D721Med (cell line): ENCODE results near the gene LPGAT1.
"Not testable (repeated sequence)": the region's sequence is repeated elsewhere in the genome, so short reads cannot be mapped to it uniquely, and the experiment has no call there.

ENCODE experiments used
- DNase-seq: peaks from one replicate; pipeline ENCODE4 v3.0.0; 2011; ENCODE audit warnings: low spot score; ENCODE audit not compliant: insufficient read length
- FAIRE-seq: peaks from 2 replicates; lab custom pipeline; 2011; peaks lifted over from hg19 to GRCh38; lab: Jason Lieb, UNC
- TF ChIP-seq, protein P1 (sequence below): IDR thresholded peaks from 2 replicates; pipeline ENCODE4 v1.5.1; 2012; ENCODE audit warnings: mild to moderate bottlenecking, control low read depth; ENCODE audit not compliant: insufficient read depth; ENCODE audit errors: missing control alignments

The LPGAT1 gene

DNA sequence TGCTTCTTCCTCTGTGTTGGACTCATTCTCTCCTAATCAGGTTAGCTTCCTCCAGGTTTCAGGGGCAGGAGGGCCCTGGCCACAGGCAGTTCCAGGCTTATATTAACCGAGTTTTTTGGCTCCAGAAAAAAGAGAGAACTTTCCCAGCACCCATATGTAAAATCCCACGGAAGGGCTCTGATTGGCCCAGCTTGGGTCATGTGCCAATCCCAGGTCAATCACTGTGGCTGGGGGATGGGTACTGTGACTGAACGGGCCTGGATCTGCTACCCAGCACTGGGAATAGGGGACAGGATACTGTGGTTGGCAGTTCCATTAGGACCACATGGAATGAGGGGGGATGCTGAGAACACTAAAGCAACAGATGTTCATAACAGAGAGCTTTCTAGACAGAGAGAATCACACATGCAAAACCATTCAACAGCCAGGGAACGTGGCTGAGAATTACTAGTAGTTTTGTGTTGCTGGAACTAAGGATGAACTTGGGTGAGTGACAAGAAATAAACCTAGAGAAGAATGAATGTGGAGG lies 104.0 kb downstream of the LPGAT1 start:
- TF ChIP-seq, protein P1, sequence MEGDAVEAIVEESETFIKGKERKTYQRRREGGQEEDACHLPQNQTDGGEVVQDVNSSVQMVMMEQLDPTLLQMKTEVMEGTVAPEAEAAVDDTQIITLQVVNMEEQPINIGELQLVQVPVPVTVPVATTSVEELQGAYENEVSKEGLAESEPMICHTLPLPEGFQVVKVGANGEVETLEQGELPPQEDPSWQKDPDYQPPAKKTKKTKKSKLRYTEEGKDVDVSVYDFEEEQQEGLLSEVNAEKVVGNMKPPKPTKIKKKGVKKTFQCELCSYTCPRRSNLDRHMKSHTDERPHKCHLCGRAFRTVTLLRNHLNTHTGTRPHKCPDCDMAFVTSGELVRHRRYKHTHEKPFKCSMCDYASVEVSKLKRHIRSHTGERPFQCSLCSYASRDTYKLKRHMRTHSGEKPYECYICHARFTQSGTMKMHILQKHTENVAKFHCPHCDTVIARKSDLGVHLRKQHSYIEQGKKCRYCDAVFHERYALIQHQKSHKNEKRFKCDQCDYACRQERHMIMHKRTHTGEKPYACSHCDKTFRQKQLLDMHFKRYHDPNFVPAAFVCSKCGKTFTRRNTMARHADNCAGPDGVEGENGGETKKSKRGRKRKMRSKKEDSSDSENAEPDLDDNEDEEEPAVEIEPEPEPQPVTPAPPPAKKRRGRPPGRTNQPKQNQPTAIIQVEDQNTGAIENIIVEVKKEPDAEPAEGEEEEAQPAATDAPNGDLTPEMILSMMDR, result no peak
- FAIRE-seq, result no peak
- DNase-seq, result no peak

DNA sequence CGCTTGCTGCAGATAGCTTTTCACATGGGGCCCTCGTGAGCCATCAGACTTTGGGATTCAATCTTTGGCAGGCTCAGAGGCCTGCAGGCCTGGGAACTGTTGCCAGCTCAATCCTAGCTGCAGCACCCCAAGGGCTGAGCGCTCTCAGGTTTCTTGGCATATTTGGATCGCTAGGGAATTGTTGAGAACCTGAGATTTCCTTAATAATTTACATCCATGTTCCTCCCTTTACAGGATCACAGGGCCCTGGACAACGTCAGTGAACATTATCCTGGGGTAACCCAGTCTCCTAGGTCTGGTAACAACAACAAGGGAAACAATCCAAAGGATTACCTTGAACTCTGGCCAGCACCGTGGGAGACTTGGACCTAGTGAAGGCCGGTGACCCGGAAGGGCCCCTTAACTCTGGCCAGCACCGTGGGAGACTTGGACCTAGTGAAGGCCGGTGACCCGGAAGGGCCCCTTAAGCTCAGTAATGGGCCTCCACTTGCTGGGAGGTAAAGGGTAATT lies 105.8 kb downstream of the LPGAT1 start:
- TF ChIP-seq, protein P1, result no peak
- FAIRE-seq, result no peak
- DNase-seq, result no peak

DNA sequence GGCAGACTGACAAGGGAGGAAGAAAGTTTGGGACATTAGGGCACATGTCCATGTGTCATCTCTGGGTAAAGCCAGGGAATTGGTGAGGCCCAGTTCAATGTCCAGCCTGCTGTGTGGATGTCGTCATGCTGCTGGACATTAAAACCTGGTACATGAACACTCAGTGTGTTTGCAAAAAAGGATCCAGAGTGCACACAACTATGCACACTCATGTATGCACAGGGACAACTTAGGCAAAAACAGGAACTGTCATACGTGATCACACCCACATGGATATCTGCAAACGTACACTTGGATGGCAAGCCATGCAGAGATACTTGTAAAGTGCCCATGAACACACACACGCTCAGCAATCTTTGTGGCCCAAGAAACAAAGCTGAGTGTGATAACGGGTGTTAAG lies 107.3 kb downstream of the LPGAT1 start:
- TF ChIP-seq, protein P1, result no peak
- FAIRE-seq, result no peak
- DNase-seq, result no peak

DNA sequence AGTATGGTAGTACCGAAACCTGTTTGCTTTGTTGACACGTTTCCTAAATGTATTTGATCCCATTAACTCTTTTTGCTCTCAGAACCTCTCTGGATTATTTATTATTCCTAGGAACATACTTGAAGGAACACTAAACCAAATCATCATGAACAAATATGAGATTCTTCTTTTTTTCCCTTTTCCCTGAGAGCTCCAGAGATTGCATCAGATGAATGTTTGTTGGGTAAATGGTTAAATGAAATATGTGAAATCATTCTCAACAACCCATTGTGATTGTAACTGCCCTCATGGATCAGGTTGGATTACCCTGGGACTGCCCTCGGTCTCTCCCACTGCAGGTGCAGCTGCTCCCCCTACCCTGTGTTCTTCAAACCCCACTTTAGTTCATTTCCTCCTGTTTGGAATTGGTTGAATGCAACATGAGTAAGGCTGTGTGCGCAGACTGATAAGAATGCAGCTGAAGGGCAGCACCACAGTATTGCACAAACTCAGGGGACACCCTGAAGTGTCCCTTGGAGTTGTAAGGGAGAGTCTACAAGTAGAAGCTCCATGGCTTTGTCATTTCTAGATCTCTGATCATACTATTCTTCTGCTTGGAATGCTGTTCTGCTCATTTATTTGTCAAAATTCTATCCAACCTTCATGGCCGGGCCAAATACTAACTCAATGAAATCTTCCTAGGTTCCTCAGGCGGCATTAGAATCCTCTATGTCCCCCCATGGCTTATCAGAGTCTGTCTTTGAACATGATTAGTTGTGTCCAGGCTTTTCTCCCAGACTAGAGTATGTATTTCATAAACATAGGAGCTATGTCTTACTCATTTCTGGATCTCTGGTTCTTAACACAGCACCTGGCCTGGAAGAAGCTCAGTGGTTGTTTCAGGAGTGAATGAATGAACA lies 108.0 kb downstream of the LPGAT1 start:
- TF ChIP-seq, protein P1, result no peak
- DNase-seq (no peak), FAIRE-seq (peak; percentile 16)

DNA sequence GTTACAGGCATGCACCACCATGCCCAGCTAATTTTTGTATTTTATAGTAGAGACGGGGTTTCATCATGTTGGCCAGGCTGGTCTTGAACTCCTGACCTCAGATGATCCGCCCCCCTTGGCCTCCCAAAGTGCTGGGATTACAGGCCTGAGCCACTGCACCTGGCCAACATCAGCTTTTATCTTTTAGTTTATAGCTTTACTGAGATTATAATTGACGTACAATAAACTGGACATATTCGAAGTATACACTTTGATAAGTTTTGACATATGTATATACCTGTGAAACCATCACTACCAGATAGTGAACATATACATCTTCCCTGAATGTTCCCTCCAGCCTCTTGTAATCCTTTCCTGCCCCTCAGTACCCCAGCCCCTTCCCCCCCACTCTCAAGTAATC lies 114.0 kb downstream of the LPGAT1 start:
- FAIRE-seq, DNase-seq: not testable (repeated sequence)

DNA sequence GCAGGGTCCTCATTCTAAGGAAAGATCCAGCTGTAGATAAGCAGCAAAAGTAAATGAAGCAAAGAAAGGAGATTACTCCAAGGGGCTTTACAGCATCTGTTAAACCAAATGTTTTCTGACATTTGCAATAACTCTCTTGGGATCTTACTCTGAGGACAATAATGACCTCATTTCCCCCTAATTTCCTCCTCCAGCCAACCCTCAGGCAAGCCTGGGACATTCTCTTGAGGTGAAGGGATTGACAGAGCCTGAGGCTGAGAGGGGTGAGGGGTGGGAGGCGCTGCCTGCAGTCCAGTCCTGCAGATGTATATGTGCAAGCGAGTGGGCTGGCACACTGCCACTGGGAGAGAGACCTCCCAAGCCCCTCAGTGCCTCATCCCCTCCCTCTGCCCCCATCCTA lies 114.6 kb downstream of the LPGAT1 start:
- no peak for DNase-seq
- FAIRE-seq, result peak; percentile 6
- TF ChIP-seq, protein P1, result no peak

DNA sequence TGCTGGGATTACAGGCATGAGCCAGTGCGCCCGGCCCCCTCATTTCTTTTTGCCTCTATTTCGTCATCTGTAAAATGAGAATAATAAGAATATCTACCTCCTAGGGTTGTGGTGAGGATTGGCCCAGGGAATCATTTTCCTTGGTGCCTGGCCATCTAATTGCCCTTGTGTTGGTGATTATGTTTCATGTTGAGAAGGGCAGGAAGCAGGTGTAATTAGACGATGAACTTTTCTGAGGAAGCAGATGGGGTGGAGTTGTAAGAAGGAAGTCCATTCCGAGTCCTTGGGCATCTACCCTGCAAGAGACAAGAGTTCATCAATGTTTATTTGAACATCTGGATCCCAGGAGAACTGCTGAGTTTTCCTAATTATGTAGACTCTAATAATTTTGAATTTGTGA lies 116.4 kb downstream of the LPGAT1 start:
- DNase-seq (no peak), FAIRE-seq (no peak)
- TF ChIP-seq, protein P1, result no peak
